HUES6 (cell line): ENCODE results near the gene CD82.

Experiments
- H3K27ac ChIP-seq: 2 replicates; pipeline ENCODE4 v1.7.0; 2013; ENCODE audit warnings: low read depth, mild to moderate bottlenecking, low read length, inconsistent platforms
- H3K27me3 ChIP-seq: 2 replicates; pipeline ENCODE4 v1.6.1; 2013; ENCODE audit warnings: low read length; ENCODE audit not compliant: control insufficient read depth, insufficient read depth
- H3K36me3 ChIP-seq: 2 replicates; pipeline ENCODE4 v1.6.1; 2013; ENCODE audit warnings: low read length; ENCODE audit not compliant: control insufficient read depth, insufficient read depth
- H3K4me1 ChIP-seq: 2 replicates; pipeline ENCODE4 v1.6.1; 2013; ENCODE audit warnings: low read length; ENCODE audit not compliant: control insufficient read depth, insufficient read depth
- H3K4me3 ChIP-seq: 2 replicates; pipeline ENCODE4 v1.5.1; 2013; ENCODE audit warnings: low read depth, low read length
- H3K9ac ChIP-seq: one replicate; pipeline ENCODE4 v1.6.1; 2013; ENCODE audit warnings: mild to moderate bottlenecking, low read length
- H3K9me3 ChIP-seq: 2 replicates; pipeline ENCODE4 v1.6.1; 2013; ENCODE audit warnings: low read depth, low read length; ENCODE audit not compliant: control insufficient read depth, insufficient read depth

CD82 gene

GRCh38 chr11:44561964-44562734 lies 3.3 kb upstream of the CD82 start:
- Histone ChIP-seq H3K4me1 (peaks cover 49% of the 10 kb centered on the region), H3K36me3 (no peaks in the 10 kb centered on the region), H3K9ac (no peak overlapping the region), H3K9me3 (no peaks in the 10 kb centered on the region), H3K27me3 (peaks cover 17% of the 10 kb centered on the region), H3K4me3 (no peak overlapping the region), H3K27ac (no peak overlapping the region)

GRCh38 chr11:44562845-44563460 lies 2.5 kb upstream of the CD82 start:
- peaks cover 51% of the 10 kb centered on the region for H3K4me1 ChIP-seq
- H3K4me3 ChIP-seq: no peak overlapping the region
- no peaks in the 10 kb centered on the region for H3K36me3 ChIP-seq
- H3K9me3 ChIP-seq: no peaks in the 10 kb centered on the region
- no peak overlapping the region for H3K27ac ChIP-seq
- no peak overlapping the region for H3K9ac ChIP-seq
- peaks cover 17% of the 10 kb centered on the region for H3K27me3 ChIP-seq

GRCh38 chr11:44563711-44564110 lies 1.8 kb upstream of the CD82 start:
- Histone ChIP-seq H3K27me3 (peaks cover 17% of the 10 kb centered on the region), H3K9me3 (no peaks in the 10 kb centered on the region), H3K27ac (no peak overlapping the region), H3K4me3 (no peak overlapping the region), H3K36me3 (no peaks in the 10 kb centered on the region), H3K4me1 (peaks cover 50% of the 10 kb centered on the region), H3K9ac (no peak overlapping the region)

GRCh38 chr11:44564166-44564565 lies 1.3 kb upstream of the CD82 start:
- Histone ChIP-seq H3K9me3 (no peaks in the 10 kb centered on the region), H3K27ac (no peak overlapping the region), H3K36me3 (no peaks in the 10 kb centered on the region), H3K4me3 (no peak overlapping the region), H3K9ac (no peak overlapping the region), H3K27me3 (peaks cover 17% of the 10 kb centered on the region), H3K4me1 (peaks cover 50% of the 10 kb centered on the region)

- peak overlapping the region; percentile 38 for H3K9ac ChIP-seq
- H3K36me3 ChIP-seq: no peaks in the 10 kb centered on the region
- H3K27me3 ChIP-seq: peaks cover 17% of the 10 kb centered on the region
- H3K27ac ChIP-seq: peak overlapping the region; percentile 39; the same call in 1 of the 2 replicates
- peak overlapping the region; percentile 57 for H3K4me3 ChIP-seq
- peaks cover 49% of the 10 kb centered on the region for H3K4me1 ChIP-seq
- H3K9me3 ChIP-seq: no peaks in the 10 kb centered on the region
Measured at GRCh38 chr11:44564670-44565210, 723 bp upstream of the CD82 start.

- Histone ChIP-seq H3K9me3 (no peaks in the 10 kb centered on the region), H3K9ac (peak overlapping the region; percentile 67), H3K27me3 (peaks cover 17% of the 10 kb centered on the region), H3K36me3 (no peaks in the 10 kb centered on the region), H3K4me3 (peak overlapping the region; percentile 83), H3K4me1 (peaks cover 46% of the 10 kb centered on the region), H3K27ac (no peak overlapping the region)
Measured at GRCh38 chr11:44565953-44566949, 788 bp downstream of the CD82 start.

GRCh38 chr11:44566952-44567875 lies 1.8 kb downstream of the CD82 start:
- Histone ChIP-seq H3K27ac (no peak overlapping the region), H3K4me3 (no peak overlapping the region), H3K27me3 (peaks cover 17% of the 10 kb centered on the region), H3K9ac (no peak overlapping the region), H3K4me1 (peaks cover 51% of the 10 kb centered on the region), H3K36me3 (no peaks in the 10 kb centered on the region), H3K9me3 (no peaks in the 10 kb centered on the region)

GRCh38 chr11:44567876-44568256 lies 2.4 kb downstream of the CD82 start:
- no peak overlapping the region for H3K27ac ChIP-seq
- peaks cover 17% of the 10 kb centered on the region for H3K27me3 ChIP-seq
- no peaks in the 10 kb centered on the region for H3K9me3 ChIP-seq
- peaks cover 56% of the 10 kb centered on the region for H3K4me1 ChIP-seq
- no peaks in the 10 kb centered on the region for H3K36me3 ChIP-seq
- no peak overlapping the region for H3K9ac ChIP-seq
- H3K4me3 ChIP-seq: no peak overlapping the region

GRCh38 chr11:44568331-44568657 lies 2.8 kb downstream of the CD82 start:
- H3K9ac ChIP-seq: no peak overlapping the region
- H3K27ac ChIP-seq: no peak overlapping the region
- H3K9me3 ChIP-seq: no peaks in the 10 kb centered on the region
- H3K4me3 ChIP-seq: no peak overlapping the region
- peaks cover 17% of the 10 kb centered on the region for H3K27me3 ChIP-seq
- H3K4me1 ChIP-seq: peaks cover 59% of the 10 kb centered on the region
- no peaks in the 10 kb centered on the region for H3K36me3 ChIP-seq
